GM12801 (cell line): ENCODE results near the gene C1QA.

ENCODE experiments used
- TF ChIP-seq, protein P1 (sequence below): IDR thresholded peaks from one replicate; pipeline ENCODE4 v1.5.1; 2011; ENCODE audit warnings: control low read depth; ENCODE audit not compliant: insufficient read length; ENCODE audit errors: extremely low read depth

The C1QA gene

DNA sequence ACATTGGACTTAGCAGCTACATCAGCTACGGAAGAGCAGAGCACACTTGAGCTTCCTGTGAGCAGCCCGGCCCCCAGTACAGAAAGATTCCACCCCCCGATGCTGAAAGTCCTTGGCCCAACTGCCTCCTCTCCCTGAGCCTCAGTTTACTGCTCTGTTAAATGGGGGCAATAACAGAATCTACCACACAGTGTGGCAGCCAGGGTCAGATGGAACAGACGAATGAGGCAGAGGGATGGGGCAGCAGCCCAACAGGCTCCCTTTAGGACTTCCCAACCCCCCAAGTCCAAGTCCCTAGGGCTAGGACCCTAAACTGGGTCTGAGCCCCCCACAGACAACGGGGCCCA lies 22.9 kb upstream of the C1QA start:
- TF ChIP-seq, protein P1, sequence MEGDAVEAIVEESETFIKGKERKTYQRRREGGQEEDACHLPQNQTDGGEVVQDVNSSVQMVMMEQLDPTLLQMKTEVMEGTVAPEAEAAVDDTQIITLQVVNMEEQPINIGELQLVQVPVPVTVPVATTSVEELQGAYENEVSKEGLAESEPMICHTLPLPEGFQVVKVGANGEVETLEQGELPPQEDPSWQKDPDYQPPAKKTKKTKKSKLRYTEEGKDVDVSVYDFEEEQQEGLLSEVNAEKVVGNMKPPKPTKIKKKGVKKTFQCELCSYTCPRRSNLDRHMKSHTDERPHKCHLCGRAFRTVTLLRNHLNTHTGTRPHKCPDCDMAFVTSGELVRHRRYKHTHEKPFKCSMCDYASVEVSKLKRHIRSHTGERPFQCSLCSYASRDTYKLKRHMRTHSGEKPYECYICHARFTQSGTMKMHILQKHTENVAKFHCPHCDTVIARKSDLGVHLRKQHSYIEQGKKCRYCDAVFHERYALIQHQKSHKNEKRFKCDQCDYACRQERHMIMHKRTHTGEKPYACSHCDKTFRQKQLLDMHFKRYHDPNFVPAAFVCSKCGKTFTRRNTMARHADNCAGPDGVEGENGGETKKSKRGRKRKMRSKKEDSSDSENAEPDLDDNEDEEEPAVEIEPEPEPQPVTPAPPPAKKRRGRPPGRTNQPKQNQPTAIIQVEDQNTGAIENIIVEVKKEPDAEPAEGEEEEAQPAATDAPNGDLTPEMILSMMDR = no peak

DNA sequence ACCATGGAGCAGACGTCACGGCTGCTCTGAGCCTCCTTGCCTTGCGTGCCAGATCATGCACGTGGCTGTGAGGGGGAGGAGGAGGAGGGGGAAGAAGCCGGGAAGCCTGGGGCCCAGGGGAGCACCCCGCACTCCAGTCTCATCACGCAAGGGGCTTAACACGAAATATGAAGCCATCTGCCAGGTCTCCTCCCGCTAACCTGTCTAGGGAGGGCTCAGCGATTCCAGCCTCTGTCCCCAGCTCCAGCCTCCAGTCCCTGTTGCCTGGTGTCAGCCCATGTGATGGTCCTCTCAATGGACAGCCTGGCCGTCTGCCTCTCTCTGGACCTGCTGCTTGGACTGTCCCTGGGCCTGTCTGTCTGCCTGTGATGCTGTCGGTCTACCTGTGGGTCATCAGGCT lies 22.5 kb upstream of the C1QA start:
- TF ChIP-seq, protein P1 = no peak

DNA sequence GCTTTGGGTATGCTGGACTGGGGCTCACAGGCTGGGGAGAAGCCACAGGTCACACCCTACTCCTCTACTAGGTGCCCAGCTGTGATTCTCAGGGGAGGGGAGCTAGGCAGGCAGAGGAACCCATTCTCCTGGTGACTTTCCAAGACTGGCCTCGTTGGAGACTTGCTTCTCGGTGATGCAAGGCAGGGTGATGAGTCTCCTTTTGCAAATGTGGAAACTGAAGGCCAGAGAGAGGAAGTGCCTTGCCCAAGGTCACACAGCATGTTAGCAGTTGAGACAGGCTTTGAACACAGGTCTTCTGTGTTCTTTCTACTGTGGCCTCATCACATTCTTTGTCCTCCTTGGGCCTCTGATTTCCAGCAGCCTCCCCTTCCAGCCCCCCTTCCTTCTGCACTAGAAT lies 20.5 kb upstream of the C1QA start:
- TF ChIP-seq, protein P1 = no peak

DNA sequence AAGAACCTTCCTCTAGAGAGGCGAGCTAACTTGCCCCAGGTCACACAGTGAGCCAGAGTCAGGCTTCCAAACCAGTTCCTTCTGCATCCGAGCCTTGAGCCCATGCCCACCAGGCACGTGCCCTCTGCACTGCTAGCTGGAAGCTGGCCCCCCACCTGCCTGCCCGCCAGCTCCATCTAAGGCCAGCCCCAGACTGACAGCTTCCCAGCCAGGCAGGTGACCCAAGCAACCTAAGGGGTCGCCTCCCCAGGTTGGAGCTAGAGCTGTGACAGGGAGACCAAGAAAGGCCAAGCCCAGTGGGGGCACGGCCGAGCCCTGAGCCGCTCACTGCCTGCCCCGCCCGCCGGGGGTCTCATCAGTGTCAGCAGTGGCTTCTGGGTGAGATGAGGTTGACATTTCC lies 19.9 kb upstream of the C1QA start:
- TF ChIP-seq, protein P1 = no peak

DNA sequence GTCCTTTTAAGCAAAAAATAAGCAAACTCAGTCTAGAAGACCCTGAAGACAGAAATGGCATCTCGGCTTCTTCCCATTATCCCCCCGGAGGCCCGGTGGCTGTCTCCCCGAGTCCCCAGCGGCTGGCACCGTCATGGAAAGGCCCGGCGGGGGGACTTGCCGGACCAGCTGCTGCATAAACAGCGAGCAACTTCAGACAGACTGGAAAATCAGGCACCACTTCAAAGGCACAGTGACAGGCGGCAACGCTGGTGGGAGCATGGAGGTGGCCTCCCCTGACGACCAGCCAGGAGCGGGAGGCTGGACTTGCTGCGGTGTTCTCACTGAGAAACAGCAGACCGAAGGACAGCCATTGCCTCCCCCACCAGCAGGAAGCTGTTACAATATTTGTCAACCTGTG lies 18.4 kb upstream of the C1QA start:
- TF ChIP-seq, protein P1 = no peak

DNA sequence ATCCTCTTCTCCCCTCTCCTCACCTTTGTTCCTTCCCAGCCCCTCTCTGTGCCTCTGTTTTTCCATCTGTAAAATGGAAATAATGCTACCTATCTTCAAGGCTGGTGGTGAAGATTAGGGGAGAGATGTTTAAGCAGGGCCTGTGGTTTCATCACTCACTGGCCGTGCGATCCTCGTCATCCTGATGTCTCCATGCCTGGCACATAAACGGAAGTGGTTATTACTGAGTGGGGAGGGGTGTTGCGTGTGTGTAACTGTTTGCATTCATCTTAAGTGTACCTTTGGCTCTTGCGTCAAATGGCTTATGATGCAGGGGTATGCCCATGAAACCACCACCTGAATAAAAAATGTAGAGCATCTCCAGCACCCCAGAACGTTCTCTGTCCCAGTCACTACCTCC lies 17.2 kb upstream of the C1QA start:
- TF ChIP-seq, protein P1 = no peak

DNA sequence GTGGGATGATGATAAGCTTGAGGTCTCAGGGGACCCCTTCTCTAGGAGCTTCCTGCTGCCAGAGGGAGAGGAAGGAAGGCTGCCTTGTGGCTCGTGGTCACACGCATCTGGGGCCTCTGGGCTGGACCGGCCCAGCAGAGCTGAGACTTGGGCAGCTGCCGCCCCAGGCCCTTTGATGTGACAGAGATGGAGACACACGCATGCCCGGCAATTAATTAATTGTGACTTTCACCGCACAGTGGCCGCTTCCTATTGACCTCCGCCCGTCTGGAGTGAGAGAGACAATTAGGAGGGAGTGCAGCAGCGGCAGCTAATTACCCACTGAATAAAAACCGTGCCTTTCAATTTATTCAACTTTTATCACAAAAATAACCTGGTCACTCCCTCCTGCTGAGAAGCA lies 16.6 kb upstream of the C1QA start:
- TF ChIP-seq, protein P1 = no peak

DNA sequence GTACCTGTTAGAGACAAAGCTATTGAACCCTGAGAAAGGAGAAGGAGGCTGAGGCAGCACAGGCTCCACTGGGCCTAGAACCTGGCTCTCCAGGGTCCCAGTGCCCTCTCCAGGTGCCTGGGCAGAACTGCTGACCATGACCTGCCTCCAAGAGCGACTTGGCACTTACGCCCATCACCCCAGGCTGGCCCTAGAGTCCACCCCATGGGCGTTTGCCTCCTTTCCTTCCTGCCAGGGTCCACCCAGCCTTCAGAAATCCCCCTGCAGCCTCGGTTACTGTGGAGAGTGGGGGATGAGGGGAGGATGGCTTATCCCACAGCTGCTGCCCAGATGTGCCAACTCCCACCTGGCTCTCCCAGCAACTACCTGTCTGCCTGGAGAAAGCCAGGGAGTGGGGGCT lies 14.7 kb upstream of the C1QA start:
- TF ChIP-seq, protein P1 = no peak
